Keratinocyte (primary cell): Measurements from ENCODE around the gene RPS16.

Source experiments
- CTCF ChIP-seq, 3 experiments: IDR thresholded peaks in 1 of 3; conservative IDR thresholded peaks in 1 of 3; optimal IDR thresholded peaks in 1 of 3; 2 replicates in 2 of 3; 3 replicates in 1 of 3; pipeline versions ENCODE3 to v1.5.1; 2011; ENCODE audit warnings: low read length in 3 of 3, mild to moderate bottlenecking in 3 of 3, moderate library complexity in 2 of 3, control low read depth in 1 of 3, inconsistent platforms in 1 of 3; ENCODE audit not compliant: insufficient read depth in 2 of 3; ENCODE audit errors: extremely low read depth in 1 of 3
- EZH2 ChIP-seq: IDR thresholded peaks from one replicate; pipeline ENCODE4 v1.6.1; 2012; ENCODE audit warnings: inconsistent platforms, mild to moderate bottlenecking, low read length, moderate library complexity

- no peak for TF ChIP-seq CTCF (optimal IDR thresholded peaks at IDR 0.05 in 1 of 3, IDR thresholded peaks at IDR 0.05 in 1 of 3, conservative IDR thresholded peaks at IDR 0.05 in 1 of 3; ENCODE audit: extremely low read depth in 1 of 3, insufficient read depth in 2 of 3, low read length in 3 of 3)
- TF ChIP-seq EZH2, result no peak
These were observed 45.3 kb downstream of the RPS16 start for GRCh38 chr19:39390451-39390750.
